Measurements from ENCODE around the gene ANTXR1. TPM values are rescaled to one million over a fixed set of nuclear protein-coding genes. Genes with fewer than 3 reads are reported as not detected.

ANTXR1 gene
- total RNA-seq, 1 donor from 2014 or later: 54.3 TPM

DNA sequence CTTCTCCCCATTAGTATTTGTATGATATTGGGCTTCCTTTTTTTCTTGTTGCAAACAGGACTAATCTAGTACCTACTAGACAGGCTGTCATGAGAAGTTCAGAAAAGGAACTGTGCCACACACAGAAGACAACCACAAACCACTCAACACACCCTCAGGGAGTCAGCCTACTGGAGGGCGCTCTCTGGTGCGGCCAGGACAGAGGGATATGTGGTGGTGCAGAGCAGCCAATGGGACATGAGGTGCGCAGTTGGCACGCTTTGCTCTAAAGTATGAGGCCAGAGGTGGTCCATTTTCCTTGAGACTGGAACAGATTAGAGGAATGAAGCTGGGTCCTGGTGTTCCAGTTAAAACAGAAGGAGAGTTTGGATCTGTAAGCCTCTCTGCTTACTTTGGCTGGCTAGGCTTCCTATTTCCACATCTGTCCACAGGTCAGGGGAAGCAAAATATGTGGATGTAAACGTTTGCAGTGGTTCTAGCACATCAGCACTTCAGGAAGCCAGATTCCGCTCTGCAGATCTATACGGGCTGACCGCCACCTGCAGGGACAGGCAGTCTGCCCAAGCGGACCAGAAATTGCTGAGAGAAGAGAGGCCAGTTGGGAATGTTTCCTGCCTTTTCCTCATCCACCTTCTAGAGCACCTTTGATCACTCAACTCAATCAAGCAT, 260.0 kb downstream of the ANTXR1 start:
- intact Hi-C loops (cut with DNase I): no loop called here
- H3K9me3 ChIP-seq: no peaks in the 10 kb centered on the region
- TF ChIP-seq, protein P1, sequence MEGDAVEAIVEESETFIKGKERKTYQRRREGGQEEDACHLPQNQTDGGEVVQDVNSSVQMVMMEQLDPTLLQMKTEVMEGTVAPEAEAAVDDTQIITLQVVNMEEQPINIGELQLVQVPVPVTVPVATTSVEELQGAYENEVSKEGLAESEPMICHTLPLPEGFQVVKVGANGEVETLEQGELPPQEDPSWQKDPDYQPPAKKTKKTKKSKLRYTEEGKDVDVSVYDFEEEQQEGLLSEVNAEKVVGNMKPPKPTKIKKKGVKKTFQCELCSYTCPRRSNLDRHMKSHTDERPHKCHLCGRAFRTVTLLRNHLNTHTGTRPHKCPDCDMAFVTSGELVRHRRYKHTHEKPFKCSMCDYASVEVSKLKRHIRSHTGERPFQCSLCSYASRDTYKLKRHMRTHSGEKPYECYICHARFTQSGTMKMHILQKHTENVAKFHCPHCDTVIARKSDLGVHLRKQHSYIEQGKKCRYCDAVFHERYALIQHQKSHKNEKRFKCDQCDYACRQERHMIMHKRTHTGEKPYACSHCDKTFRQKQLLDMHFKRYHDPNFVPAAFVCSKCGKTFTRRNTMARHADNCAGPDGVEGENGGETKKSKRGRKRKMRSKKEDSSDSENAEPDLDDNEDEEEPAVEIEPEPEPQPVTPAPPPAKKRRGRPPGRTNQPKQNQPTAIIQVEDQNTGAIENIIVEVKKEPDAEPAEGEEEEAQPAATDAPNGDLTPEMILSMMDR (IDR thresholded peaks at IDR 0.05): no peak
- DNase-seq: peak; percentile 61
- H3K27ac ChIP-seq: no peak overlapping the region
- ATAC-seq: peak; percentile 76 to 93
- H3K4me3 ChIP-seq: no peak overlapping the region
- H3K27me3 ChIP-seq (ENCODE audit: low read depth): no peaks in the 10 kb centered on the region
- H3K4me1 ChIP-seq: peaks cover 11% of the 10 kb centered on the region
- H3K36me3 ChIP-seq: no peaks in the 10 kb centered on the region

DNA sequence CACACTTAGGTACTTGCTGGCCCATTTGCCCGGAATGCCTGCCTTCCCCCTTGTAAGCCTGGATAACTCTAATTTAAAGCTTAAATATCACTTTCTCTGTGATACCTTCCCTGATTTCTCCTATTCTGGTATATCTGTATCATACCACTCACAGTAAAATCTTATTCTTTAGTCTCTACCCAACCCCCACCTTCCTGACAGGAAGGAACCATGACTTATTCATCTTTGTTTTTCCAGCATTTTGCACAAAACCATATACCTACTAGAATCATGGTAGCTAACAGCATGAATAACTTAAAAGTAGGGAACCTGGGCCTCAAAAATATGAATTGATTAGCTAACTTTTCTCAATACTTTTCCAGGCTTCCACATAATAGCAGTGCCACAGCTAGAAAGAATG, 262.5 kb downstream of the ANTXR1 start:
- H3K27me3 ChIP-seq (ENCODE audit: low read depth): no peaks in the 10 kb centered on the region
- intact Hi-C loops (cut with DNase I): no loop called here
- no peak for ATAC-seq
- no peaks in the 10 kb centered on the region for H3K36me3 ChIP-seq
- no peak overlapping the region for H3K27ac ChIP-seq
- DNase-seq: no peak
- TF ChIP-seq, protein P1 (IDR thresholded peaks at IDR 0.05): no peak
- peaks cover 11% of the 10 kb centered on the region for H3K4me1 ChIP-seq
- no peak overlapping the region for H3K4me3 ChIP-seq
- no peaks in the 10 kb centered on the region for H3K9me3 ChIP-seq

DNA sequence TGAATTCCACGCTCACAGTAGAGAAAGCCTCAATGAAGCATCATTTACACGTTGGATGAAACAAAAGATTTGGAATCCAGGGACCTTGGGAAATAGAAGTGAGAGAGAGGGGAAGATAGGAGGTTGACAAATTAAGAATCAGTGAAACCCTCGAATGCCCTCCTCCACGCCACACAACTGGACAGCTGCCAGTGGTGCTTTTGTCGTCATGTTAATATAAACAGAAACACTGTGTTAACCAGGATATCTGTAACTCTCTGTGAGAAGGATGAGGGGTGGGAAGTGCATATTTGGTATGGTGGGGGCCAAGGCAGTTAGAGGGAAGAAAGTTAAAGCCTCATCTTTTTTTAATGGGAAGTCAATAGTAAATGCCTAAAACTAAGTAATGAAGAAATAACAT, 265.4 kb downstream of the ANTXR1 start:
- Histone ChIP-seq H3K9me3 (no peaks in the 10 kb centered on the region), H3K4me1 (no peaks in the 10 kb centered on the region), H3K27ac (no peak overlapping the region), H3K27me3 (ENCODE audit: low read depth) (no peaks in the 10 kb centered on the region), H3K36me3 (no peaks in the 10 kb centered on the region), H3K4me3 (no peak overlapping the region)
- DNase-seq: no peak
- TF ChIP-seq, protein P1 (IDR thresholded peaks at IDR 0.05): no peak
- intact Hi-C loops (cut with DNase I): no loop called here
- ATAC-seq: no peak

DNA sequence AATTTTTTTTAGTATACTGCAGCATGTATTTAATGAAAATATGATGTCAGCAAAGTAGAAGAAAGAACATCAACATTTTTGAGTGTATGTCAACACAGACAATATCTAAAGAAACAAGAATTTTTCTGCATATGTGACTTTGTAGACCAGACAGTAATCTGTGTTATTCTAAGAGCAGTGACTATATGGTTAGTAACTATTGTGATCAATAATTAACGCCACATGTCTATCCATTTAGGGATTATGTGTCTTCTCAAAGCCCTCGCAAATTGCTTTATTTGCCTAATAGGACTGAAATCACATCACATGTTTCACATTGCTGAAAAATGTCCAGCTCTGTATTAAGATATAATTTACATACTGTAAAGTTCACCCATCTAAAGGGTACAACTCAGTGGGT, 266.2 kb downstream of the ANTXR1 start:
- H3K4me1 ChIP-seq: no peaks in the 10 kb centered on the region
- H3K36me3 ChIP-seq: no peaks in the 10 kb centered on the region
- DNase-seq (no peak), ATAC-seq (no peak)
- TF ChIP-seq, protein P1 (IDR thresholded peaks at IDR 0.05): no peak
- no peaks in the 10 kb centered on the region for H3K27me3 ChIP-seq (ENCODE audit: low read depth)
- intact Hi-C loops (cut with DNase I): no loop called here
- no peak overlapping the region for H3K4me3 ChIP-seq
- no peaks in the 10 kb centered on the region for H3K9me3 ChIP-seq
- no peak overlapping the region for H3K27ac ChIP-seq

DNA sequence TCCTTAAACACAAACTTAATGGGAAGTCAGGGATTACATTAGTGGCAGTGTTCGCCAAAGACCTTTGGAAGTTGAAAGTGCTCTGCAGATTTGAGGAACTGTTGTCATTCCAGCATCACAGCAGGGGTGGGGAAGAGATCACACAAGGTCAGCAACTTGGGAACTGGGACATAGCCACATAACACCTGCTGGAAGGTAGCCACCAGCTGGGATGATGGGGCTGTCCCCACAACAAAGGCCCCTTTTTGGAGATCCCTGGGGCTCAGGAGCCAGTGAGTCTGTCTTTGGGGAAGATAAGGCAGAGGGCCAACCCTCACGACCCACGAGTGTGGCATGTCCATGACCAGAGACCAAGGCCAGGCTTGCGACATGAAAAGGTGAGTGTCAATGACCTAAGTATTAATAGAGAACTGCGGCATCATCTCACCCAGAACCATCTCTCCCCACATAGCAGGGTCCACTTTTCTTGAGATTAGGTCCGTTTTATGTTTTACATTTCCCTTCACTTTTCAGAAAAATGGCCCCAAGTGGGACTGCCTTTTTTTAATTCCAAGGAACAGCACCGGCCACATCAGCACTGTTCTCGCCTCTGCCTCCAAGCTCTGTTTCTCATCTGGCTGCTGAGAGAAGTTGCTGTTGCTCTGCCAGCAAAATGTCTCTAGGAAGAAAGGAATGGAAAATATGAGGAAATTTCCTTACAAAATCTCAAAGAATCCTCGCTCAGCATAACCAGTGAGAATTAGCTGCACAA, 267.1 kb downstream of the ANTXR1 start:
- intact Hi-C loops (cut with DNase I): no loop called here
- H3K27me3 ChIP-seq (ENCODE audit: low read depth): no peaks in the 10 kb centered on the region
- DNase-seq (no peak), ATAC-seq (no peak)
- H3K9me3 ChIP-seq: no peaks in the 10 kb centered on the region
- no peak overlapping the region for H3K27ac ChIP-seq
- H3K4me1 ChIP-seq: no peaks in the 10 kb centered on the region
- no peaks in the 10 kb centered on the region for H3K36me3 ChIP-seq
- H3K4me3 ChIP-seq: no peak overlapping the region
- TF ChIP-seq, protein P1 (IDR thresholded peaks at IDR 0.05): no peak

Data from lower lobe of right lung (tissue), 2 donors.